Measurements from ENCODE around the gene PPIL6. TPM values are rescaled to one million over a fixed set of nuclear protein-coding genes. Genes with fewer than 3 reads are reported as not detected.

PPIL6 gene
- polyA plus RNA-seq, 1 donor (not counting 4 experiments of a cell fraction or from before 2014, with no cell fraction given) = 1.4 TPM

DNA sequence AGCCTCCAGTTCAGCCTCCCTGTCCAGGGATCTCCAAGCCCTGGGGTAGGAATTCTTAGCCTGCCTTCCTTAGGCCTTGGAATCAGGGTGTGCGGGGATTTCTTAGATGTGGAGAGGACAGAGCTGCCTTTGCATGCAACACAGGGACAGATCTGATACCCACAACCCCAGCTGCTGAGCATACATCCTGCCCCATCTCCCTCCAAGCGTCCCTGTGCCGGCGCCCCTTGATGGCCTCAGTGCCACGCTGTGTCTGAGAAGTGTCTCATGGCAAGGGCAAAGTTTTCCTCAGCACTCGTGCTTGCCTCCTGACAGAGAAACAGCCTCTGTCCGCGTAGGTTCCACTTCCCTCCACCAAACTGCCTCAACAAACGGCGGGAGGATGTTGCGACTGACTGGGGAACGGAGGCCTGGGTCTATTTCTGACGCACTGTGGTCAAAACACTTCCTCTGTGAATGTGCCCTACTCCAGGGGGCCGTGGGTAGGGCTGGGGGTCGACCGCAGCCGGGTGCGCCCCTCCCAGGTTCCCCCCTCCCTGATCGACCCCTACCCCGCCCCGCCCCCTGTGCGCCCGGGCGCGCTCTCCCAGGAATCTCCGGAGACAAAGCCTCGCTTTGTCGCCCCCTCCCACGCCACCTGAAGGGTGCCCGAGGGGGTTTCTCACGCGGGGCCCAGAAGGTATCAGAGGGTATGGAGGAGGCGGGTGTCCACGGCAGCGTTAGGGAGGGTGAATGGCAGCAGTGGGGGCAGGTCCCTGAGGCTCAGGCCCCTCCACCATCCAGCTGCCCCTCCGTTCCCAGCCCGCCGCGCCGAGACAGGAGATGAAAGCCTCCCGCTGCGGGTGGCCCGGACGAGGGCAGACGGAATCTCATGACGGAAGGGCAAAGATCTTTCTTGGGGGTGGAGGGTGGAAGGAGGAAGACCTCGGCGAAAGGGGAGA is 14.3 kb upstream of the PPIL6 start:
- Histone ChIP-seq H3K4me3 (ENCODE audit: control insufficient read depth in 2 of 3, extremely low read depth in 1 of 3, insufficient read depth in 2 of 3, low read depth in 1 of 3, low read length in 3 of 3) (peak overlapping the region; percentile 70 to 92 (median 79)), H3K4me2 (ENCODE audit: control insufficient read depth, extremely low read depth, insufficient read depth, low read depth, low read length) (peak overlapping the region; percentile 61), H2AFZ (ENCODE audit: control insufficient read depth, low read length) (peak overlapping the region; percentile 89), H3K9me1 (ENCODE audit: control insufficient read depth, extremely low read depth, insufficient read depth, low read length) (no peaks in the 10 kb centered on the region), H3K4me1 (ENCODE audit: control insufficient read depth, extremely low read depth, insufficient read depth, low read length) (peaks cover 22% of the 10 kb centered on the region), H4K20me1 (ENCODE audit: control insufficient read depth, extremely low read depth, insufficient read depth, low read length) (no peaks in the 10 kb centered on the region), H3K9me3 (ENCODE audit: control insufficient read depth, low read depth, low read length) (no peaks in the 10 kb centered on the region), H3K27ac (ENCODE audit: control insufficient read depth, insufficient read depth, low read length) (no peak overlapping the region), H3K9ac (ENCODE audit: control insufficient read depth, extremely low read depth, insufficient read depth, low read length) (peak overlapping the region; percentile 81), H3K36me3 (ENCODE audit: control insufficient read depth in 2 of 2, extremely low read depth in 1 of 2, insufficient read depth in 2 of 2, low read length in 2 of 2) (peaks cover 5 to 18% of the 10 kb centered on the region in 2 experiments), H3K79me2 (ENCODE audit: control insufficient read depth, insufficient read depth, low read length) (peaks cover 2% of the 10 kb centered on the region), H3K27me3 (ENCODE audit: control insufficient read depth, extremely low read depth, insufficient read depth, low read length) (no peaks in the 10 kb centered on the region)
- FAIRE-seq (no peak), DNase-seq (ENCODE audit: low read depth, low spot score) (no peak)
- dilution Hi-C loops (cut with MboI; ENCODE audit: extremely low pct_ligation_motif_present, low sequenced_read_pairs) = no loop called here
- TF ChIP-seq EZH2 (IDR thresholded peaks at IDR 0.05; ENCODE audit: low read length) = no peak
- TF ChIP-seq, protein P1, sequence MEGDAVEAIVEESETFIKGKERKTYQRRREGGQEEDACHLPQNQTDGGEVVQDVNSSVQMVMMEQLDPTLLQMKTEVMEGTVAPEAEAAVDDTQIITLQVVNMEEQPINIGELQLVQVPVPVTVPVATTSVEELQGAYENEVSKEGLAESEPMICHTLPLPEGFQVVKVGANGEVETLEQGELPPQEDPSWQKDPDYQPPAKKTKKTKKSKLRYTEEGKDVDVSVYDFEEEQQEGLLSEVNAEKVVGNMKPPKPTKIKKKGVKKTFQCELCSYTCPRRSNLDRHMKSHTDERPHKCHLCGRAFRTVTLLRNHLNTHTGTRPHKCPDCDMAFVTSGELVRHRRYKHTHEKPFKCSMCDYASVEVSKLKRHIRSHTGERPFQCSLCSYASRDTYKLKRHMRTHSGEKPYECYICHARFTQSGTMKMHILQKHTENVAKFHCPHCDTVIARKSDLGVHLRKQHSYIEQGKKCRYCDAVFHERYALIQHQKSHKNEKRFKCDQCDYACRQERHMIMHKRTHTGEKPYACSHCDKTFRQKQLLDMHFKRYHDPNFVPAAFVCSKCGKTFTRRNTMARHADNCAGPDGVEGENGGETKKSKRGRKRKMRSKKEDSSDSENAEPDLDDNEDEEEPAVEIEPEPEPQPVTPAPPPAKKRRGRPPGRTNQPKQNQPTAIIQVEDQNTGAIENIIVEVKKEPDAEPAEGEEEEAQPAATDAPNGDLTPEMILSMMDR (optimal IDR thresholded peaks at IDR 0.05 in 1 of 3, IDR thresholded peaks at IDR 0.05 in 1 of 3, conservative IDR thresholded peaks at IDR 0.05 in 1 of 3; ENCODE audit: extremely low read depth in 1 of 3, insufficient read depth in 2 of 3, low read length in 3 of 3) = no peak

DNA sequence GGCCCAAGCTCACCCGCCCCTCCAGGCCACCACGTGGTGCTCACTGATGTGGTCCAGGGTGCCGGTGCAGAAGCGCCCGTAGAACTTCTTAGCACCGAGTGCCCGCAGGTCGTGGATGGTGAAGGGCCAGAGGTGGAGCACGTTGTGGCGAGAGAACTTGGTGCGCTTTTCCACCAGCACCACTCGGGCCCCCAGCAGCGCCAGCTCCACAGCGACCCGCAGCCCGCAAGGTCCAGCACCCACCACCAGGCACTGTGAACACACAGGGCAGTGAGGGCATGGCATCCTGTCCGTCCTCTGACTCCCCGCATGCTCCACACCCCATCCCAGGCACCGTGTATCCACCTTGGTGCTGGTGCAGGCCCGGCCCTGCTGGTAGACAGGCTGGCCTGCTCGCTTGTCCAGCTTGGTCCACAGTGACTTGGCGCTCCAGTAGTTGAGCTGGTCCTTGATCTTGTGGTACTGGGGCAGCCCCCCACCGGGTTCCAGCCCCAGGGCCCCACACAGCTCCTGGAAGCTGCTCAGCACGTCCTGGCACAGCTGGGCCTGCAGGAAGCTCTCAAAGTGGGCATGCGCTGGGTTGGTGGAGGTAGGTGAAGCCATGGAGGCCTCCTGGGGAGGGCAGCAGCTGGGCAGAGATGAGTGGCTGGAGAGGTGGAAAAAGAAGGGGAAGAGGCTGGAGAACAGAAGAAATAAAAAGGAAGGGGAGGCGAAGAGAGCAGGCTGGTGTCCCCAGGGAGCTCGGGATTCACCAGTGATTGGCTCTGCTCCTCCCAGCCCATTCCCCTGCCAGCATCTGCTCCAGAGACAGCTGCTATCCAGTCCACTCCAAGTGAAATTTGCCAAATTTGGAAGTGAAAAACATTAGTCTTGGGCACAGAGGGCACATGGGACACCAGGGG is 13.4 kb upstream of the PPIL6 start:
- H3K9ac ChIP-seq (ENCODE audit: control insufficient read depth, extremely low read depth, insufficient read depth, low read length) = no peak overlapping the region
- no peak overlapping the region for H3K27ac ChIP-seq (ENCODE audit: control insufficient read depth, insufficient read depth, low read length)
- H3K9me1 ChIP-seq (ENCODE audit: control insufficient read depth, extremely low read depth, insufficient read depth, low read length) = no peaks in the 10 kb centered on the region
- H3K4me3 ChIP-seq (ENCODE audit: control insufficient read depth in 2 of 3, extremely low read depth in 1 of 3, insufficient read depth in 2 of 3, low read depth in 1 of 3, low read length in 3 of 3) = no peak overlapping the region
- H3K9me3 ChIP-seq (ENCODE audit: control insufficient read depth, low read depth, low read length) = no peaks in the 10 kb centered on the region
- FAIRE-seq (no peak), DNase-seq (ENCODE audit: low read depth, low spot score) (no peak)
- no peaks in the 10 kb centered on the region for H3K27me3 ChIP-seq (ENCODE audit: control insufficient read depth, extremely low read depth, insufficient read depth, low read length)
- H3K4me2 ChIP-seq (ENCODE audit: control insufficient read depth, extremely low read depth, insufficient read depth, low read depth, low read length) = peak overlapping the region; percentile 61
- no peak for TF ChIP-seq EZH2 (IDR thresholded peaks at IDR 0.05; ENCODE audit: low read length)
- TF ChIP-seq, protein P1 (optimal IDR thresholded peaks at IDR 0.05 in 1 of 3, IDR thresholded peaks at IDR 0.05 in 1 of 3, conservative IDR thresholded peaks at IDR 0.05 in 1 of 3; ENCODE audit: extremely low read depth in 1 of 3, insufficient read depth in 2 of 3, low read length in 3 of 3) = no peak
- no peaks in the 10 kb centered on the region for H4K20me1 ChIP-seq (ENCODE audit: control insufficient read depth, extremely low read depth, insufficient read depth, low read length)
- peaks cover 2% of the 10 kb centered on the region for H3K79me2 ChIP-seq (ENCODE audit: control insufficient read depth, insufficient read depth, low read length)
- dilution Hi-C loops (cut with MboI; ENCODE audit: extremely low pct_ligation_motif_present, low sequenced_read_pairs) = no loop called here
- peaks cover 5 to 20% of the 10 kb centered on the region in 2 experiments for H3K36me3 ChIP-seq (ENCODE audit: control insufficient read depth in 2 of 2, extremely low read depth in 1 of 2, insufficient read depth in 2 of 2, low read length in 2 of 2)
- H2AFZ ChIP-seq (ENCODE audit: control insufficient read depth, low read length) = no peak overlapping the region
- peaks cover 22% of the 10 kb centered on the region for H3K4me1 ChIP-seq (ENCODE audit: control insufficient read depth, extremely low read depth, insufficient read depth, low read length)
